Left lung (tissue), 10 donors: ENCODE measurements around the gene LDLRAD3. TPM values are rescaled to one million over a fixed set of nuclear protein-coding genes. Genes with fewer than 3 reads are reported as not detected.

ENCODE experiments used
- ATAC-seq: fragments of 200-7000 bp; cut with Tn5 transposase; one replicate; pipeline ENCODE4 v1.9.1; 2020; ENCODE audit warnings: moderate library complexity
- DNase-seq, 4 donors: peaks; one replicate each; pipeline ENCODE4 v3.0.0-alpha.2; 2013 to 2020
- H3K27ac ChIP-seq, 2 donors: fragments of 200-600 bp; sonication (generic) in 1 of 2; one replicate each; pipeline versions ENCODE4 v1.5.0 to v1.8.0; 2020 to 2021
- H3K27me3 ChIP-seq, 2 donors: fragments of 200-600 bp; sonication (generic) in 1 of 2; one replicate each; pipeline versions ENCODE4 v1.5.0 to v1.8.0; 2020 to 2021
- H3K36me3 ChIP-seq, 2 donors: fragments of 200-600 bp; sonication (generic) in 1 of 2; one replicate each; pipeline versions ENCODE4 v1.5.0 to v1.8.0; 2020 to 2021
- H3K4me1 ChIP-seq, 2 donors: fragments of 200-600 bp; one replicate each; pipeline ENCODE4 v1.8.0; 2021
- H3K4me3 ChIP-seq, 2 donors: fragments of 200-600 bp; sonication (generic) in 1 of 2; one replicate each; pipeline versions ENCODE4 v1.5.0 to v1.8.0; 2020 to 2021; ENCODE audit warnings: mild to moderate bottlenecking in 1 of 2
- H3K9me3 ChIP-seq, 2 donors: fragments of 200-600 bp; sonication (generic) in 1 of 2; one replicate each; pipeline versions ENCODE4 v1.5.0 to v1.8.0; 2020 to 2021
- CTCF ChIP-seq, 2 donors: fragments of 200-600 bp; sonication (generic) in 1 of 2; IDR thresholded peaks; one replicate each; pipeline versions ENCODE4 v1.5.0 to v1.8.0; 2021; ENCODE audit warnings: antibody characterized with exemption in 2 of 2
- intact Hi-C, 2 donors: fragments of 100-400 bp; cut with DNase I; formaldehyde crosslinking; loops; one replicate each; pipeline versions ENCODE4 v1.11.2 to v1.14.2; 2022
- polyA plus RNA-seq, 6 donors: library from polyadenylated mRNA; unstranded; fragments of 120-200 nt; gene quantifications; one replicate each; pipeline ENCODE4 v1.2.1, GENCODE V29; 2013; ENCODE audit not compliant: insufficient read length in 6 of 6
- total RNA-seq, 2 donors: library from RNA; stranded (reverse); fragmentation: NEBNext Ultra II Directional; extraction: Animal tissue kit (Norgen Biotek cat#: 25700); gene quantifications; one replicate each; pipeline ENCODE4 v1.2.1, GENCODE V29; 2021
- donor health status: DM: no; HTN: yes; CAD: no.
- donor health status: DM: no; HTN: no; CAD: no.

Gene LDLRAD3
- total and polyA plus RNA-seq, 8 donors = 7.1 to 18.2 (median 16.8) TPM

DNA sequence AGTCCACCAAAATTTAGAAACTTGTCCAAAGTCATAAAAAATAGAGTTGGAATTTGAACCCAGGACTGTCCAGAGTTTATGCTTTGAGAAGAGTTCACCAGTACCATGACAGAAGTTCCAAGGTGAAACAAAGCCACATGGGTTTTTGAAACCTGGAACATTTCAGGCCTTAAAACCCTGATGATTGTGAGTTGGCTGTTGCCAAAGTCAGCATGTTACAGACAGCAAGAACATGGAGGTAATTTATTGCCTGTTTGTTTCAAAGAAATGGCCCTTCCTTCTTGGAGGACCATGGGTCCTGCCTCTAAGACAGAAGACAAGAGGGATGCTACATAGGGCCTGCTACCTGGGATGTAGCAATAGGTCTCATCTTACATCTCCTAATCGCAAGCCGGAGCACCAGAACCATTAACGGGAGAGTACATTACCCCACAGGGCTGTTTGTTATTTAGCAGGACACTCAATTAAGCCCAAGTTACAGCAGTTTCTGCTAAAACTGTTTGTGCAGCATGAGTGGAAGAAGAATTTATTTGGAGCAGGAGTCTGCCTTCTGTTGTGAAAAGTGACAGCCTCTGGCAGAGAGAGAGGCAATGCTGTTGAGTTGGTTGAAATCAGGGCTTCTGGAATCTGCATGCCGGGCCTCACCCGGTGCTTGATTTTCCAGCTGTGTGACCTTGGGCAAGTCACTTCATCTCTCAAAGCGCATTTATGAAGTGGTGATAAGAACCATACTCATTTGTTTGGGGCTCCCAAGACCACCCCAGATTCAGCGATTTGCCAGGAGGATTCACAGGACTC is 136.2 kb downstream of the LDLRAD3 start:
- no peak for ATAC-seq
- DNase-seq = no peak
- no peaks in the 10 kb centered on the region for H3K9me3 ChIP-seq
- no peak overlapping the region for H3K27ac ChIP-seq
- no peaks in the 10 kb centered on the region for H3K27me3 ChIP-seq
- H3K4me3 ChIP-seq = no peak overlapping the region
- no peak for TF ChIP-seq CTCF (IDR thresholded peaks at IDR 0.05)
- intact Hi-C loops = no loop called here
- peaks cover 0 to 17% of the 10 kb centered on the region in 2 donors for H3K36me3 ChIP-seq
- H3K4me1 ChIP-seq = no peaks in the 10 kb centered on the region

DNA sequence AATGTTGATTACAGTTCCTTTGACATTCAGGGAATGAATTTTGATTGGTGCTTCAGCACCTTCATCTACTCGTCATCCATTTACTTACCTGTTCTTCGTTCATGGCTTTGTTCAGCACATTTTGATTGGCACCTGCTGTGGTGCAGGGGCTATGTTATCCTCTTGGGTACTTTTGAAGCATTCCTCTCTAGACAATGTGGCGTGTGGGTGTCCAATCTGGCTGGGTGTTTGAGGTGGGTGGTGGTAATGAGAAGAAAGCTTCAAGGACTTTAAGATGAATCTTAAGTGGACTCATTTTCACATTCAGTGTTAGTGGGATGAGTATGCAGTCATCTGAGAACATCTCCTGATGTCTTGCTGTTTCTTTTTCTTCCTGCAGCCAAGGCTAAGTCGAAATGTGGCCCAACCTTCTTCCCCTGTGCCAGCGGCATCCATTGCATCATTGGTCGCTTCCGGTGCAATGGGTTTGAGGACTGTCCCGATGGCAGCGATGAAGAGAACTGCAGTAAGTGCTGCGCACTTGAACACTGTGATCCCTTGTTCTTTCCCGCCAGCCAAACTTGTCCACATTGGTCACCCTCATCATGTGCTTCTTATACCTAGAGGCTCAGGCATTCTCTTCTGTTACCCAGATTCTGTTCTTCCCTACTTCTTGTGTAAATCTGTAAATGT is 137.5 kb downstream of the LDLRAD3 start:
- Histone ChIP-seq H3K27ac (no peak overlapping the region), H3K4me1 (no peaks in the 10 kb centered on the region), H3K4me3 (no peak overlapping the region), H3K9me3 (no peaks in the 10 kb centered on the region), H3K36me3 (peaks cover 0 to 17% of the 10 kb centered on the region in 2 donors), H3K27me3 (no peaks in the 10 kb centered on the region)
- no peak for DNase-seq
- intact Hi-C loops = no loop called here
- ATAC-seq = no peak
- TF ChIP-seq CTCF (IDR thresholded peaks at IDR 0.05) = no peak

GRCh38 chr11:36086366-36086765 is 142.5 kb downstream of the LDLRAD3 start:
- no peaks in the 10 kb centered on the region for H3K27me3 ChIP-seq
- ATAC-seq = no peak
- H3K27ac ChIP-seq = no peak overlapping the region
- intact Hi-C loops = no loop called here
- no peak for DNase-seq
- TF ChIP-seq CTCF (IDR thresholded peaks at IDR 0.05) = no peak
- no peak overlapping the region for H3K4me3 ChIP-seq
- no peaks in the 10 kb centered on the region for H3K9me3 ChIP-seq
- H3K36me3 ChIP-seq = peaks cover 0 to 17% of the 10 kb centered on the region in 2 donors
- H3K4me1 ChIP-seq = peaks cover 0 to 13% of the 10 kb centered on the region in 2 donors

DNA sequence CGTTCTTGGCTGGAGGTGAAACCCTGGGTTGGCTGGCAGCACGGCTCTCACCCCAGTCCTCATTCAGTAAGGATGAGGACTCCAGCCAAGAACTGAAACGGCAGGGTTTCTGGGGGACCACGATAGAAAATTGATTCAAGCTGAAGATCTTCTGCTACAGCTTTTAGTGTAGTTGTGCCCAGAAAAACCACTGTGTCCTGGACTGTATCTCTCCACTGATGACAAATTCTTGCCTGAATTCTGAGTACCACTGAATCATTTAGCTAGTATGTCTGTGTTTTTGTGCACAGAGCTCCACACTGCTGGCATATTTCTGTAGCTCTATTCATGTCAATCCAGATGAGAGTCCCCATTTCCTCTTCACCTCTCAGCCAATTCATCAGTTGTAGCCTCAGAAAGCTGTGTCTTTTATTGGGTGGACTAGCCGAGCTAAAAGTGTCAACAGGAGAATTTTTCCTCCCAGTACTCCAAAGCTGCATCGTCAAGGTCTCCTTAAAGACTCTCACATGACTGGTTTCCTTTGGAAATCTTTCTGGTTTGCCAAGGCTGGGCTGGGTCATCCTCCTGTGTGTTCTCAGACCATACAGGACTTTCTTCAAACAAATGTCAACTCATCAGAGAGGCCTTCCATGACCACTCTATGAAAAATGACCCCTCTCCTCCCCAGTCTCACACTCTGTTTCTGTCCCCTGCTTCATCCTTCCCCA is 144.6 kb downstream of the LDLRAD3 start:
- H3K27ac ChIP-seq = no peak overlapping the region
- no peak for DNase-seq
- H3K4me3 ChIP-seq = no peak overlapping the region
- no peaks in the 10 kb centered on the region for H3K9me3 ChIP-seq
- ATAC-seq = peak; percentile 37
- TF ChIP-seq CTCF (IDR thresholded peaks at IDR 0.05) = no peak
- intact Hi-C loops = no loop called here
- H3K27me3 ChIP-seq = no peaks in the 10 kb centered on the region
- peaks cover 0 to 15% of the 10 kb centered on the region in 2 donors for H3K4me1 ChIP-seq
- peaks cover 0 to under 1% of the 10 kb centered on the region in 2 donors for H3K36me3 ChIP-seq

DNA sequence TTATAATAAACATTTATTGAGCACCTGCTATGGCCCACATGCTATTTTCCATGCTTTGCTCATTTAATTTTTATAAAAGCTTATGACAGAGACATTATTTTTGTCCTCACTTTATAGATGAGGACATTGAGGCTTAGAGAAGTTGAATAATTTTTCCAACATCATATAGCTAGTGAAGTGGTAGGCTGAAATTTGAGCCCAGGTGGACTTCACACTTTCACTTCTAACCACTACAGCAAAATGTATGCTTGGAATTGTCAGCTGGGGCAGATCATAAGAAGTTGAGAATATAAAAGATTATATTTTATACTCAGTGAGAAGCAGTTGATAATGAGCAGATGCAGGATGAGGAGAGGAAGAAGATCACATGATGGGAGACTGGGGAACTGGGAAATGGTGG is 146.1 kb downstream of the LDLRAD3 start:
- no peak for TF ChIP-seq CTCF (IDR thresholded peaks at IDR 0.05)
- ATAC-seq (no peak), DNase-seq (no peak)
- H3K4me1 ChIP-seq = peaks cover 0 to 15% of the 10 kb centered on the region in 2 donors
- no peaks in the 10 kb centered on the region for H3K27me3 ChIP-seq
- no peak overlapping the region for H3K4me3 ChIP-seq
- H3K36me3 ChIP-seq = no peaks in the 10 kb centered on the region
- intact Hi-C loops = no loop called here
- H3K9me3 ChIP-seq = no peaks in the 10 kb centered on the region
- H3K27ac ChIP-seq = no peak overlapping the region
